Fibroblast of skin of scalp (primary cell): ENCODE data around the gene RAB20.
"Not testable (repeated sequence)": the region's sequence is repeated elsewhere in the genome, so short reads cannot be mapped to it uniquely, and the experiment has no call there.

Experiments
- DNase-seq: peaks from one replicate; pipeline ENCODE4 v3.0.0-alpha.2; 2013

Gene RAB20

GRCh38 chr13:110554227-110554836 is 7.2 kb downstream of the RAB20 start:
- no peak for DNase-seq

GRCh38 chr13:110553417-110553816 is 8.1 kb downstream of the RAB20 start:
- DNase-seq: no peak

- DNase-seq: no peak
Measured at GRCh38 chr13:110552767-110553166, 8.8 kb downstream of the RAB20 start.

- no peak for DNase-seq
Measured at GRCh38 chr13:110551284-110551683, 10.2 kb downstream of the RAB20 start.

- no peak for DNase-seq
Measured at GRCh38 chr13:110549795-110550160, 11.7 kb downstream of the RAB20 start.

- DNase-seq: no peak
Measured at GRCh38 chr13:110548891-110549794, 12.4 kb downstream of the RAB20 start.

- DNase-seq: peak; percentile 92
Measured at GRCh38 chr13:110546926-110547325, 14.6 kb downstream of the RAB20 start.

GRCh38 chr13:110546378-110546777 is 15.1 kb downstream of the RAB20 start:
- no peak for DNase-seq

GRCh38 chr13:110542169-110542796 is 19.2 kb downstream of the RAB20 start:
- DNase-seq: no peak

GRCh38 chr13:110541526-110541920 is 20.0 kb downstream of the RAB20 start:
- DNase-seq: no peak

GRCh38 chr13:110540871-110541525 is 20.5 kb downstream of the RAB20 start:
- DNase-seq: no peak

- DNase-seq: no peak
Measured at GRCh38 chr13:110539894-110540293, 21.6 kb downstream of the RAB20 start.

GRCh38 chr13:110538632-110539031 is 22.9 kb downstream of the RAB20 start:
- peak; percentile 50 for DNase-seq

- DNase-seq: no peak
Measured at GRCh38 chr13:110536006-110536693, 25.4 kb downstream of the RAB20 start.

- no peak for DNase-seq
Measured at GRCh38 chr13:110535526-110535925, 26.0 kb downstream of the RAB20 start.

GRCh38 chr13:110533771-110534670 is 27.5 kb downstream of the RAB20 start:
- DNase-seq: no peak

GRCh38 chr13:110532258-110532657 is 29.3 kb downstream of the RAB20 start:
- not testable (repeated sequence) for DNase-seq

- DNase-seq: no peak
Measured at GRCh38 chr13:110531671-110532083, 29.8 kb downstream of the RAB20 start.

GRCh38 chr13:110531100-110531499 is 30.4 kb downstream of the RAB20 start:
- no peak for DNase-seq

GRCh38 chr13:110529522-110530311 is 31.8 kb downstream of the RAB20 start:
- no peak for DNase-seq
